HCT116 (cell line): ENCODE results near the gene MORC1. TPM values are rescaled to one million over a fixed set of nuclear protein-coding genes. Genes with fewer than 3 reads are reported as not detected.

Experiments
- ATAC-seq: fragments of 200-7000 bp; cut with Tn5 transposase; 2 replicates; pipeline ENCODE4 v1.9.1; 2020; ENCODE audit warnings: mild to moderate bottlenecking, moderate library complexity
- BruUV-seq: library from RNA; stranded (reverse); fragments of 400-500 nt; replicated peaks from 2 replicates; lab custom pipeline; 2021; lab: Mats Ljungman, UMichigan
- CTCF ChIA-PET: fragments of 300-600 bp; sonication (Branson Sonifier 250); formaldehyde crosslinking; loops from one replicate; lab custom pipeline; 2021; ENCODE audit warnings: antibody characterized with exemption; lab: Charles Lee
- POLR2A ChIA-PET: fragments of 300-600, 350-600 bp; sonication (Branson Sonifier 250); formaldehyde crosslinking; loops from one replicate; lab custom pipeline; 2021; ENCODE audit warnings: antibody characterized with exemption; lab: Charles Lee
- RAD21 ChIA-PET, 2 experiments: fragments of 300-600 bp; sonication (Branson Sonifier 250); formaldehyde crosslinking; loops; one replicate each; lab custom pipeline; 2023; ENCODE audit warnings: low total read pairs in 2 of 2; ENCODE audit not compliant: uncharacterized antibody in 2 of 2, unreplicated experiment in 2 of 2, low non-redundant PET in 1 of 2; lab: Charles Lee
- DNase-seq: peaks from one replicate; pipeline ENCODE4 v3.0.0-alpha.2; 2010; ENCODE audit warnings: low read depth, low spot score
- H2AFZ ChIP-seq: fragments of 200-600 bp; shearing (Covaris generic), sonication (generic); 2 replicates; pipeline ENCODE4 v1.6.1; 2017; ENCODE audit warnings: low read depth, mixed run types, mixed read lengths, antibody characterized with exemption, low read length; ENCODE audit not compliant: poor library complexity, severe bottlenecking
- H3K27ac ChIP-seq: 2 replicates; pipeline ENCODE4 v1.5.1; 2012; ENCODE audit warnings: low read depth, low read length
- H3K27me3 ChIP-seq: fragments of 200-600 bp; sonication (generic); 2 replicates; pipeline ENCODE4 v1.6.1; 2016; ENCODE audit warnings: mixed run types, low read length, mixed read lengths; ENCODE audit not compliant: insufficient read depth
- H3K36me3 ChIP-seq, 2 experiments: fragments of 200-500 bp in 1 of 2; fragments of 200-600 bp in 1 of 2; sonication (Bioruptor generic) in 1 of 2; sonication (generic) in 1 of 2; 2 replicates each; pipeline versions ENCODE4 v1.5.1 to v1.6.1; 2014 to 2016; ENCODE audit warnings: low read length in 2 of 2, inconsistent platforms in 1 of 2, mixed read lengths in 1 of 2, mixed run types in 1 of 2; ENCODE audit not compliant: insufficient read depth in 2 of 2, control insufficient read depth in 1 of 2
- H3K4me1 ChIP-seq, 2 experiments: fragments of 200-600 bp in 1 of 2; sonication (generic) in 1 of 2; 2 replicates each; pipeline versions ENCODE4 v1.5.1 to v1.6.1; 2012 to 2017; ENCODE audit warnings: low read length in 2 of 2, inconsistent platforms in 1 of 2, mild to moderate bottlenecking in 1 of 2, mixed read lengths in 1 of 2, mixed run types in 1 of 2, moderate library complexity in 1 of 2; ENCODE audit not compliant: insufficient read depth in 2 of 2, control insufficient read depth in 1 of 2
- H3K4me2 ChIP-seq: fragments of 200-600 bp; sonication (generic); 2 replicates; pipeline ENCODE4 v1.6.1; 2017; ENCODE audit warnings: mixed run types, low read length, mixed read lengths
- H3K4me3 ChIP-seq, 2 experiments: fragments of 200-600 bp in 1 of 2; sonication (generic) in 1 of 2; replicated peaks in 1 of 2; 2 replicates each; pipeline ENCODE4 v1.5.1; 2011 to 2016; ENCODE audit warnings: low read length in 2 of 2, control low read depth in 1 of 2, low read depth in 1 of 2, mild to moderate bottlenecking in 1 of 2, mixed read lengths in 1 of 2, mixed run types in 1 of 2
- H3K79me2 ChIP-seq: fragments of 200-600 bp; sonication (generic); 2 replicates; pipeline ENCODE4 v1.6.1; 2017; ENCODE audit warnings: mild to moderate bottlenecking, mixed run types, low read length, moderate library complexity, mixed read lengths; ENCODE audit not compliant: insufficient read depth
- H3K9ac ChIP-seq: fragments of 200-600 bp; sonication (generic); 2 replicates; pipeline ENCODE4 v1.6.1; 2016; ENCODE audit warnings: low read length, mixed read lengths
- H3K9me2 ChIP-seq: fragments of 200-600 bp; sonication (generic), shearing (Covaris generic); 2 replicates; pipeline ENCODE4 v1.6.1; 2017; ENCODE audit warnings: mixed run types, mild to moderate bottlenecking, moderate library complexity; ENCODE audit not compliant: insufficient read depth
- H3K9me3 ChIP-seq, 2 experiments: fragments of 200-500 bp in 1 of 2; fragments of 200-600 bp in 1 of 2; sonication (Bioruptor generic) in 1 of 2; sonication (generic) in 1 of 2; 2 replicates each; pipeline ENCODE4 v1.6.1; 2014 to 2017; ENCODE audit warnings: low read length in 2 of 2, mixed read lengths in 2 of 2, inconsistent platforms in 1 of 2, low read depth in 1 of 2, mild to moderate bottlenecking in 1 of 2, mixed run types in 1 of 2, moderate library complexity in 1 of 2; ENCODE audit not compliant: control insufficient read depth in 1 of 2, insufficient read depth in 1 of 2
- H4K20me1 ChIP-seq: fragments of 200-600 bp; sonication (generic), shearing (Covaris generic); 2 replicates; pipeline ENCODE4 v1.6.1; 2017; ENCODE audit warnings: mixed run types, mild to moderate bottlenecking, moderate library complexity; ENCODE audit not compliant: insufficient read depth
- CEBPB ChIP-seq: IDR thresholded peaks from 2 replicates; pipeline ENCODE4 v1.6.1; 2012; ENCODE audit warnings: low read depth
- CTCF ChIP-seq, 3 experiments: fragments of 200-600 bp in 1 of 3; sonication (generic) in 1 of 3; IDR thresholded peaks in 2 of 3; conservative IDR thresholded peaks in 1 of 3; 2 replicates each; pipeline ENCODE4 v1.5.1; 2012 to 2017; ENCODE audit warnings: low read depth in 2 of 3, low read length in 2 of 3, antibody characterized with exemption in 1 of 3, borderline replicate concordance in 1 of 3, control low read depth in 1 of 3, mild to moderate bottlenecking in 1 of 3, mixed read lengths in 1 of 3, mixed run types in 1 of 3, moderate library complexity in 1 of 3; ENCODE audit not compliant: insufficient read depth in 1 of 3
- EGR1 ChIP-seq: IDR thresholded peaks from 2 replicates; pipeline ENCODE4 v1.6.1; 2012; ENCODE audit warnings: low read depth
- ELF1 ChIP-seq: IDR thresholded peaks from 2 replicates; pipeline ENCODE4 v1.6.1; 2012; ENCODE audit warnings: low read depth, borderline replicate concordance
- EZH2 ChIP-seq: fragments of 200-600 bp; sonication (generic); IDR thresholded peaks from 2 replicates; pipeline ENCODE4 v1.6.1; 2017; ENCODE audit warnings: antibody characterized with exemption, mixed run types
- EZH2phosphoT487 ChIP-seq: fragments of 200-600 bp; IDR thresholded peaks from 2 replicates; pipeline ENCODE4 v1.6.1; 2018; ENCODE audit warnings: antibody characterized with exemption, borderline replicate concordance
- FOSL1 ChIP-seq: IDR thresholded peaks from 2 replicates; pipeline ENCODE4 v1.6.1; 2012; ENCODE audit warnings: low read depth
- POLR2A ChIP-seq: IDR thresholded peaks from 2 replicates; pipeline ENCODE4 v1.7.0; 2011; ENCODE audit warnings: borderline replicate concordance; ENCODE audit not compliant: insufficient read depth, insufficient read length; ENCODE audit errors: extremely low read depth
- POLR2AphosphoS5 ChIP-seq: IDR thresholded peaks from 2 replicates; pipeline ENCODE4 v1.6.1; 2011; ENCODE audit warnings: mild to moderate bottlenecking, low read depth, low read length, moderate library complexity
- RAD21 ChIP-seq: IDR thresholded peaks from 2 replicates; pipeline ENCODE4 v1.6.1; 2012; ENCODE audit warnings: low read depth, mild to moderate bottlenecking
- SP1 ChIP-seq: IDR thresholded peaks from 2 replicates; pipeline ENCODE4 v1.6.1; 2012; ENCODE audit warnings: low read depth
- TCF7L2 ChIP-seq: IDR thresholded peaks from 2 replicates; pipeline ENCODE4 v1.7.0; 2011; ENCODE audit warnings: borderline replicate concordance, inconsistent platforms; ENCODE audit not compliant: insufficient read depth, insufficient read length; ENCODE audit errors: extremely low read depth
- ZFX ChIP-seq: fragments of 450-650 bp; IDR thresholded peaks from 2 replicates; pipeline ENCODE4 v1.6.1; 2017
- ZNF274 ChIP-seq: fragments of 200-500 bp; sonication (Bioruptor generic); IDR thresholded peaks from 2 replicates; pipeline ENCODE4 v1.6.1; 2014; ENCODE audit warnings: mild to moderate bottlenecking, low read depth, low read length, inconsistent platforms
- intact Hi-C: fragments of 100-400 bp; cut with micrococcal nuclease; formaldehyde crosslinking; loops from 2 replicates; pipeline ENCODE4 v1.10.0; 2022
- total RNA-seq: library from RNA; stranded (reverse); gene quantifications from one replicate; pipeline ENCODE4 v1.2.1, GENCODE V29; 2021; ENCODE audit not compliant: unreplicated experiment
- TF ChIP-seq, protein P1 (sequence below): IDR thresholded peaks from 2 replicates; pipeline ENCODE4 v1.6.1; 2012; ENCODE audit warnings: low read depth
- TF ChIP-seq, protein P2 (sequence below): IDR thresholded peaks from 2 replicates; pipeline ENCODE4 v1.6.1; 2011; ENCODE audit warnings: mild to moderate bottlenecking, low read length, moderate library complexity; ENCODE audit not compliant: insufficient replicate concordance; ENCODE audit errors: extremely low read depth
- TF ChIP-seq, protein P3 (sequence below): IDR thresholded peaks from 2 replicates; pipeline ENCODE4 v1.6.1; 2012
- TF ChIP-seq, protein P4 (sequence below): IDR thresholded peaks from 2 replicates; pipeline ENCODE4 v1.6.1; 2012

MORC1 gene
- total RNA-seq, 1 experiment from 2014 or later = not detected

DNA sequence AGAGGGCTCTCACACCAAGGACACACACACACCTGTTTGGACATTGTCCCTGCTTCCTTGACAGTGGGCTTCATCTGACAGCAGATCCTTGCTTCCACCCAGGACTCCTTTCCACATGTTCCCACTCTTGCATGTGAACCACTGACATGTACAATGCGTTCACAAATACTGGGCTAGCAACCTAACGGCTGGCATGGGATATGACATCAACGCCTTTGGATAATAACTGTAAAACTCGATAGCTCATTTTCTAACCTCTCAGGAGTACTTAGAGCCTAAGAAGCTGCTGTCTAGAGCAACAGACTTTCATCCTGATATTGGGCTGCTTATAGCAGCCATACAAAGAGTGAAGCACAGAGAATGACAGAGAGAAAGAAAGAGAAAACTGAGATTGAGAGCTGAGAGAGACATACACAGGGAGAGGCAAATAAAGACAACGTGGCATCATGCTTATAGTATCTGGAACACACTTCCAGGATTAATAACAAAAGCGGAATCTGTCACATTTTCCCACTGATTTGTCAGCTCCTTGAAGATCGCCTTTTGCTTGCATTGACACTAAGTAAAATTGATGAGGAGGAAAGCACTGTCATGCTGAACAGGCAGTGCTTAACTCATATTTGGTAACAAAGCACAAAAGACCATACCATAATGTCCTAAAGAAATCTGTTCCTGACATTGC, 166.0 kb downstream of the MORC1 start:
- H4K20me1 ChIP-seq = no peaks in the 10 kb centered on the region
- CTCF ChIA-PET = no interaction called here
- no peak for TF ChIP-seq SP1
- TF ChIP-seq TCF7L2 = no peak
- no peak for TF ChIP-seq CTCF (IDR thresholded peaks at IDR 0.05 in 2 of 3, conservative IDR thresholded peaks at IDR 0.05 in 1 of 3; ENCODE audit: borderline replicate concordance in 1 of 3, insufficient read depth in 1 of 3, low read depth in 2 of 3, low read length in 2 of 3)
- TF ChIP-seq, protein P1, sequence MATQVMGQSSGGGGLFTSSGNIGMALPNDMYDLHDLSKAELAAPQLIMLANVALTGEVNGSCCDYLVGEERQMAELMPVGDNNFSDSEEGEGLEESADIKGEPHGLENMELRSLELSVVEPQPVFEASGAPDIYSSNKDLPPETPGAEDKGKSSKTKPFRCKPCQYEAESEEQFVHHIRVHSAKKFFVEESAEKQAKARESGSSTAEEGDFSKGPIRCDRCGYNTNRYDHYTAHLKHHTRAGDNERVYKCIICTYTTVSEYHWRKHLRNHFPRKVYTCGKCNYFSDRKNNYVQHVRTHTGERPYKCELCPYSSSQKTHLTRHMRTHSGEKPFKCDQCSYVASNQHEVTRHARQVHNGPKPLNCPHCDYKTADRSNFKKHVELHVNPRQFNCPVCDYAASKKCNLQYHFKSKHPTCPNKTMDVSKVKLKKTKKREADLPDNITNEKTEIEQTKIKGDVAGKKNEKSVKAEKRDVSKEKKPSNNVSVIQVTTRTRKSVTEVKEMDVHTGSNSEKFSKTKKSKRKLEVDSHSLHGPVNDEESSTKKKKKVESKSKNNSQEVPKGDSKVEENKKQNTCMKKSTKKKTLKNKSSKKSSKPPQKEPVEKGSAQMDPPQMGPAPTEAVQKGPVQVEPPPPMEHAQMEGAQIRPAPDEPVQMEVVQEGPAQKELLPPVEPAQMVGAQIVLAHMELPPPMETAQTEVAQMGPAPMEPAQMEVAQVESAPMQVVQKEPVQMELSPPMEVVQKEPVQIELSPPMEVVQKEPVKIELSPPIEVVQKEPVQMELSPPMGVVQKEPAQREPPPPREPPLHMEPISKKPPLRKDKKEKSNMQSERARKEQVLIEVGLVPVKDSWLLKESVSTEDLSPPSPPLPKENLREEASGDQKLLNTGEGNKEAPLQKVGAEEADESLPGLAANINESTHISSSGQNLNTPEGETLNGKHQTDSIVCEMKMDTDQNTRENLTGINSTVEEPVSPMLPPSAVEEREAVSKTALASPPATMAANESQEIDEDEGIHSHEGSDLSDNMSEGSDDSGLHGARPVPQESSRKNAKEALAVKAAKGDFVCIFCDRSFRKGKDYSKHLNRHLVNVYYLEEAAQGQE = no peak
- no peak for TF ChIP-seq FOSL1
- TF ChIP-seq, protein P2, sequence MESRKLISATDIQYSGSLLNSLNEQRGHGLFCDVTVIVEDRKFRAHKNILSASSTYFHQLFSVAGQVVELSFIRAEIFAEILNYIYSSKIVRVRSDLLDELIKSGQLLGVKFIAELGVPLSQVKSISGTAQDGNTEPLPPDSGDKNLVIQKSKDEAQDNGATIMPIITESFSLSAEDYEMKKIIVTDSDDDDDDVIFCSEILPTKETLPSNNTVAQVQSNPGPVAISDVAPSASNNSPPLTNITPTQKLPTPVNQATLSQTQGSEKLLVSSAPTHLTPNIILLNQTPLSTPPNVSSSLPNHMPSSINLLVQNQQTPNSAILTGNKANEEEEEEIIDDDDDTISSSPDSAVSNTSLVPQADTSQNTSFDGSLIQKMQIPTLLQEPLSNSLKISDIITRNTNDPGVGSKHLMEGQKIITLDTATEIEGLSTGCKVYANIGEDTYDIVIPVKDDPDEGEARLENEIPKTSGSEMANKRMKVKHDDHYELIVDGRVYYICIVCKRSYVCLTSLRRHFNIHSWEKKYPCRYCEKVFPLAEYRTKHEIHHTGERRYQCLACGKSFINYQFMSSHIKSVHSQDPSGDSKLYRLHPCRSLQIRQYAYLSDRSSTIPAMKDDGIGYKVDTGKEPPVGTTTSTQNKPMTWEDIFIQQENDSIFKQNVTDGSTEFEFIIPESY = no peak
- no peak for TF ChIP-seq EZH2
- TF ChIP-seq RAD21 = no peak
- no peak for TF ChIP-seq ELF1
- TF ChIP-seq EZH2phosphoT487 = no peak
- no peak for TF ChIP-seq ZNF274
- no peak for TF ChIP-seq POLR2AphosphoS5
- TF ChIP-seq ZFX = no peak
- no peak for TF ChIP-seq CEBPB
- TF ChIP-seq, protein P3, sequence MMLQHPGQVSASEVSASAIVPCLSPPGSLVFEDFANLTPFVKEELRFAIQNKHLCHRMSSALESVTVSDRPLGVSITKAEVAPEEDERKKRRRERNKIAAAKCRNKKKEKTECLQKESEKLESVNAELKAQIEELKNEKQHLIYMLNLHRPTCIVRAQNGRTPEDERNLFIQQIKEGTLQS = no peak
- no peak for TF ChIP-seq EGR1
- TF ChIP-seq, protein P4, sequence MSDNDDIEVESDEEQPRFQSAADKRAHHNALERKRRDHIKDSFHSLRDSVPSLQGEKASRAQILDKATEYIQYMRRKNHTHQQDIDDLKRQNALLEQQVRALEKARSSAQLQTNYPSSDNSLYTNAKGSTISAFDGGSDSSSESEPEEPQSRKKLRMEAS = no peak
- no peak for TF ChIP-seq POLR2A
- no TSS peak for BruUV-seq
- ATAC-seq = no peak
- H3K4me1 ChIP-seq = peaks cover 0 to 3% of the 10 kb centered on the region in 2 experiments; a peak in 1 of 4 replicates
- H3K9ac ChIP-seq = no peak overlapping the region
- H3K27ac ChIP-seq = no peak overlapping the region
- no peaks in the 10 kb centered on the region for H3K36me3 ChIP-seq
- no peak overlapping the region for H2AFZ ChIP-seq
- H3K9me2 ChIP-seq = no peaks in the 10 kb centered on the region
- H3K27me3 ChIP-seq = no peaks in the 10 kb centered on the region
- H3K79me2 ChIP-seq = no peaks in the 10 kb centered on the region
- RAD21 ChIA-PET = no interaction called here
- no peaks in the 10 kb centered on the region for H3K9me3 ChIP-seq
- DNase-seq = no peak
- POLR2A ChIA-PET = no interaction called here
- H3K4me3 ChIP-seq = no peak overlapping the region
- no peak overlapping the region for H3K4me2 ChIP-seq
- intact Hi-C loops = no loop called here
